Mucosa of descending colon (tissue), 3 donors: ENCODE measurements around the gene CTNNBL1. TPM values are rescaled to one million over a fixed set of nuclear protein-coding genes. Genes with fewer than 3 reads are reported as not detected.

Experiments used
- ATAC-seq: fragments of 200-7000 bp; cut with Tn5 transposase; one replicate; pipeline ENCODE4 v1.9.1; 2020; ENCODE audit warnings: mild to moderate bottlenecking, moderate library complexity
- DNase-seq, 3 donors: peaks; one replicate each; pipeline ENCODE4 v3.0.0-alpha.2; 2020
- H3K36me3 ChIP-seq: fragments of 200-600 bp; one replicate; pipeline ENCODE4 v1.8.0; 2021; ENCODE audit warnings: low read depth, mild to moderate bottlenecking
- H3K4me1 ChIP-seq: fragments of 200-600 bp; one replicate; pipeline ENCODE4 v1.8.0; 2021; ENCODE audit warnings: low read depth, mild to moderate bottlenecking
- H3K4me3 ChIP-seq: fragments of 200-600 bp; one replicate; pipeline ENCODE4 v1.8.0; 2021; ENCODE audit warnings: mild to moderate bottlenecking
- H3K9me3 ChIP-seq: fragments of 200-600 bp; one replicate; pipeline ENCODE4 v1.8.0; 2021; ENCODE audit warnings: mild to moderate bottlenecking
- CTCF ChIP-seq: fragments of 200-600 bp; IDR thresholded peaks from one replicate; pipeline ENCODE4 v1.8.0; 2022; ENCODE audit warnings: antibody characterized with exemption, mild to moderate bottlenecking
- intact Hi-C, 2 donors: fragments of 100-400 bp; cut with DNase I in 1 of 2; cut with micrococcal nuclease in 1 of 2; formaldehyde crosslinking; loops; one replicate each; pipeline versions ENCODE4 v1.11.0 to v1.11.1; 2022; cut with DNase I, micrococcal nuclease
- total RNA-seq, 3 donors: library from RNA; stranded (reverse); fragmentation: NEBNext Ultra II Directional in 2 of 3; extraction: Animal tissue kit (Norgen Biotek cat#: 25700) in 2 of 3; gene quantifications; one replicate each; pipeline versions ENCODE4 v1.2.1 to v1.2.4, GENCODE V29; 2021 to 2023
- donor health status: DM: no; HTN: no; CAD: no; lungs with moderate emphysema.
- donor health status: DM: no; HTN: no; CAD: no.
- donor health status: DM: no; HTN: yes; CAD: no.

The CTNNBL1 gene
- total RNA-seq, 3 donors from 2014 or later: 31.0 to 64.8 (median 37.8) TPM

- intact Hi-C loops: no loop called here
- TF ChIP-seq CTCF: no peak
- no peaks in the 10 kb centered on the region for H3K9me3 ChIP-seq
- H3K36me3 ChIP-seq: no peaks in the 10 kb centered on the region
- ATAC-seq: no peak
- no peak for DNase-seq
- no peaks in the 10 kb centered on the region for H3K4me1 ChIP-seq
- H3K4me3 ChIP-seq: no peak overlapping the region
Observed at GRCh38 chr20:37734228-37734985, 40.6 kb downstream of the CTNNBL1 start.

GRCh38 chr20:37735541-37735940 lies 41.7 kb downstream of the CTNNBL1 start:
- TF ChIP-seq CTCF: no peak
- no peaks in the 10 kb centered on the region for H3K36me3 ChIP-seq
- H3K4me1 ChIP-seq: no peaks in the 10 kb centered on the region
- no peak overlapping the region for H3K4me3 ChIP-seq
- DNase-seq (no peak), ATAC-seq (no peak)
- intact Hi-C loops: no loop called here
- H3K9me3 ChIP-seq: no peaks in the 10 kb centered on the region

GRCh38 chr20:37736132-37736531 lies 42.3 kb downstream of the CTNNBL1 start:
- Histone ChIP-seq H3K4me1 (no peaks in the 10 kb centered on the region), H3K4me3 (no peak overlapping the region), H3K36me3 (no peaks in the 10 kb centered on the region), H3K9me3 (no peaks in the 10 kb centered on the region)
- ATAC-seq: no peak
- DNase-seq: no peak
- intact Hi-C loops: no loop called here
- no peak for TF ChIP-seq CTCF

- no peaks in the 10 kb centered on the region for H3K4me1 ChIP-seq
- TF ChIP-seq CTCF: no peak
- intact Hi-C loops: no loop called here
- H3K36me3 ChIP-seq: no peaks in the 10 kb centered on the region
- no peak for ATAC-seq
- no peak for DNase-seq
- H3K9me3 ChIP-seq: no peaks in the 10 kb centered on the region
- H3K4me3 ChIP-seq: no peak overlapping the region
Observed at GRCh38 chr20:37737826-37738420, 44.1 kb downstream of the CTNNBL1 start.

GRCh38 chr20:37741055-37741454 lies 47.2 kb downstream of the CTNNBL1 start:
- H3K4me3 ChIP-seq: no peak overlapping the region
- TF ChIP-seq CTCF: no peak
- no peaks in the 10 kb centered on the region for H3K9me3 ChIP-seq
- intact Hi-C loops: no loop called here
- no peaks in the 10 kb centered on the region for H3K4me1 ChIP-seq
- DNase-seq (no peak), ATAC-seq (no peak)
- no peaks in the 10 kb centered on the region for H3K36me3 ChIP-seq
